Right renal pelvis (tissue), 4 donors: Measurements from ENCODE around the gene EHD3. TPM values are rescaled to one million over a fixed set of nuclear protein-coding genes. Genes with fewer than 3 reads are reported as not detected.

ENCODE experiments used
- DNase-seq, 4 donors: peaks; one replicate each; pipeline ENCODE4 v3.0.0-alpha.2; 2013; ENCODE audit warnings: low read depth in 4 of 4, low spot score in 3 of 4, missing footprints in 1 of 4
- polyA plus RNA-seq, 4 donors: library from polyadenylated mRNA; unstranded; fragments of 120-200 nt; gene quantifications; one replicate each; pipeline ENCODE4 v1.2.1, GENCODE V29; 2013; ENCODE audit not compliant: insufficient read length in 4 of 4

The EHD3 gene
- polyA plus RNA-seq, 4 donors: 28.8 to 50.4 (median 36.3) TPM

DNA sequence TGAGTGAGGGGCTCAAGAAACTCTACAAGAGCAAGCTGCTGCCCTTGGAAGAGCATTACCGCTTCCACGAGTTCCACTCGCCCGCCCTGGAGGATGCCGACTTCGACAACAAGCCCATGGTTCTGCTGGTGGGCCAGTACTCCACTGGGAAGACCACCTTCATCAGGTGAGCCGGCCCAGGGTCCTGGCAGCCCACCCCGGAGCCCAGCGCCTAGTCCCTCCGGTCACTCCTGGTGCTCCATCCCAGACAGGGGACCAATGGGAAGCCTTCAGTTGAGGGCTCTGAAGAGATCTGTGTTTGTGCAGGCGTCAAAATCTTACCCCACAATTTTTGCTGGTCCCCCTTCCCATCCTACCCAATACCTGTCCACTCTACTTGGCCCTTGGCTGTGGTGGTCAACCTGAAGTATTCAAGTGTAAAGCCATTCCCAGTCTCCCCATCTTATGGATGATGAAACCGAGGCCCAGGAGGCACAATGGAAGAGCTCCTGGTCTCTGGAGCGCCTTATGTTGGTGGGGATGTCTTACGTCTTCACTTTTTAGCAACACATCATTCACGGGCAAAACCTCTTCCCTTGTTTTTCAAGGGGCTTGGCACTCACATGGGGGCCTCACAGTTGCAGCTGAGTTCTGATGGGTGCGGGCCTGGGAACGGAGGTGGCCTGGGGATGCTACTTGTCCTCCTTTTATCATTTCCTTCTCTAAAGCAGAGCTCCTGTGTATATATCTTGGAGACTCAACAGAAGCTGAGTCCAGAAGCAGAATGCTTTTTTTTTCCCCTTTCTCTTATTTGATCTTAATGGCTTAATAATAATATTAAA lies 941 bp downstream of the EHD3 start:
- no peak for DNase-seq

DNA sequence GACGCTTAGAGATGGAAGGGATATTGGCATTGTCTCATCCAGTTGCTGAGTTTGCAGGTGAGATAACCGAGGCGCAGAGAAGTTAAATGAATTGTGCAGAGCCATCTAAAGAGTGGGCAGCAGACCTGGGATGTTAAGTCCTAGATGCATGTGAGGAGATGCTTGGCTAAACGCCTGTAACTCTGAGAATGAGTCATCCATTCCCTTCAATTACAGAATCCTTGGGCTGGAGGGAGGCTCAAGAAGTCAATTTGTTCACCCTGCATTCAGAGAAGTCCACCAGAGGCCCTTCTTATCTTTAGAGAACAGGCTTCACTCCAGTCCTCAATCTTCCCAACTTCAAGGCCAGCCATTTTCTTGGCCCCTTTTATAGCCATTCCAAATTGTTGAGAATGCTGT lies 1.6 kb downstream of the EHD3 start:
- no peak for DNase-seq

DNA sequence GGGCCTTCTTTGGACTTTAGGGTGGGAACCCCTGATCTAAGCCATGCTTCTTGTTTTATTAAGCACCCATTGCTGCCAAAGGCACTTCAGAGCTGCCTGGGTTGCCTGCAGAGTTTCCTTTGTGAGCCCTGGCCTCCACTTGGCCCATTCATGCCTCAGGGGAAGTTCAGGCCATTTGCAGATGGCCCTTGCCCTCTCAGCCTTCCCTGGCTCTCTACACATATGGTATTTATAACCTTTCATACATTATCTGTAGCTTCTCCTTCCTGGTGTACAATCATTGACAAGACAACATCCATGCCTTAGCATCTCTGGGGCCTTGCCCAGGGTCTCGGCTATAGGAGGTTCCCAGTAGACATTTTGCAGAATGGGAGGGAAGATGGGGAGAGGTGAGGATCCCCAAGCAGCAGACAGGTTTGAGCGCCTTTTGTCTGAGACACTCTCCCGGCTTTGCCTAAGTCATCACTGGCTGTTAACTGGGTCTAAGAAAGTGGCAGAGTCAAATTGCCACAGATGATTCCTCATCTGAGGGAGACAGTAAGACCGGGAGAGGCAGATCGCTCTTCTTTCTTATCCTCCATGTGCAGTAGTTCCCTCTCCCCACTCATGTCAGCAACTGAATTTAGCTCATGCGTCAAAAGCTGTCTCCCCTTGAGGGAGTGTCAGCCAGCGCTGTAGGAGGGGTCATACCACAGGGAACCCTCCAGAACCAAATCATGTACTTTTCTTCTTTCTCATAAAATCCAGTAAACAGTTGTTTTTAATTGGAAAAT lies 2.7 kb downstream of the EHD3 start:
- DNase-seq: no peak

DNA sequence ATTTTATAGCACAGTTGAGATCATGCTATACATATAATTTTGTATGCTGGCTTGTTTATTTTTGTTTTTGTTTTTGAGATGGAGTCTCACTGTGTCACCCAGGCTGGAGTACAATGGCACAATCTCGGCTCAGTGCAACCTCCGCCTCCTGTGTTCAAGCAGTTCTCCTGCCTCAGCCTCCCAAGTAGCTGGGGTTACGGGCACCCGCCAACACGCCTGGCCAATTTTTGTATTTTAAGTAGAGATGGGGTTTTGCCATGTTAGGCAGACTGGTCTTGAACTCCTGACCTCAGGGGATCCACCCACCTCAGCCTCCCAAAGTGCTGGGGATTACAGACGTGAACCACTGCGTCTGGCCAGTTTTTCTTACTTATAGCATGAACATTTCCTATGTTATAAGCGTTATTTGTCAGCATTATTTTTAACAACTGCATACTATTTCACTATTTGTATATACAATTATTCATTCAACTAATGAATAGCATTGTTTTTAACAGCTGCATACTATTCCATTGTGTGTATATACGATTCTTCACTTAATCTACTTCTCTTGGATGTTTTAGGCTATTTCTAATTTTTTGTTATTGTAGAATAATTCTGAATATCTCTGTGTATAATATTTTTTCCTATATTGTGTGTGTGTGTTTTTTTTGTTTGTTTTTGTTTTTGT lies 3.5 kb downstream of the EHD3 start:
- no peak for DNase-seq

DNA sequence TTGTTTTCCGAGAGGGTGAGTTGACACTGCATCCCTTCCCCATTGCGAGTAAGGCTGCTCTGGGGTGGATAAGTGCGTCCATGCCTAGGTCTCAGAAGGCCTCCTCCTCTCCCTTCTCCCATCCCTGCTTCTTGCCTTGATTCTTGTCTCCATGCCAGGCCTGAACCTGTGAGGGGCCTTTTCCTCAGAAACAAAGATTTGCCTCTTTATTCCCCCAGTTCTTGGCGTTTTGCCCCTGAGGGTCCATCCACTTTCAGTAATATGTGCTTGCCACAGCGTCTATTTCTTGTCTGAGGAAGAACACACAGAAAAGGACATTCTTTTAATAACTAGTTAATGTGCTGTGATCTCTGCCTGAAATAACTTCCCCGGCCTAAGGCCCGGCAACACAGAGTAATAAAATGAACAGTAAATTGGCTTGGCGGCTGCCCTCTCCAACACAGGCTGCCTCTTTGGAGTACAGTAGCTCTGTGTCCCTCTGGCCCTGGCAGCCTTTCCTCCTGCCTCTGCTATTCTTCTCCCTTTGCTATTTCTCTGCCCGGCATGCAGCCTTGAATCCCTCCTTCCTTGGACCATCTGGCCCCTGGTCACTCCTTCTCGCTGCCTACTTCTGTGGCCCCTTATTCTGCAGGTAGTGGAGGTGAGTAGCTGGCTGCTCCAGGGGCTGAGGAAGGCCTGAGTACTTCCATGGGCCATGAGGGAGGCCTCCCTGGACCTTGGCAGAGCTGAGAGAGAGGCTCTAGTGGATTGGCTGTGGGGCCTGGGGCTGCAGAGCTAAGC lies 4.4 kb downstream of the EHD3 start:
- no peak for DNase-seq

DNA sequence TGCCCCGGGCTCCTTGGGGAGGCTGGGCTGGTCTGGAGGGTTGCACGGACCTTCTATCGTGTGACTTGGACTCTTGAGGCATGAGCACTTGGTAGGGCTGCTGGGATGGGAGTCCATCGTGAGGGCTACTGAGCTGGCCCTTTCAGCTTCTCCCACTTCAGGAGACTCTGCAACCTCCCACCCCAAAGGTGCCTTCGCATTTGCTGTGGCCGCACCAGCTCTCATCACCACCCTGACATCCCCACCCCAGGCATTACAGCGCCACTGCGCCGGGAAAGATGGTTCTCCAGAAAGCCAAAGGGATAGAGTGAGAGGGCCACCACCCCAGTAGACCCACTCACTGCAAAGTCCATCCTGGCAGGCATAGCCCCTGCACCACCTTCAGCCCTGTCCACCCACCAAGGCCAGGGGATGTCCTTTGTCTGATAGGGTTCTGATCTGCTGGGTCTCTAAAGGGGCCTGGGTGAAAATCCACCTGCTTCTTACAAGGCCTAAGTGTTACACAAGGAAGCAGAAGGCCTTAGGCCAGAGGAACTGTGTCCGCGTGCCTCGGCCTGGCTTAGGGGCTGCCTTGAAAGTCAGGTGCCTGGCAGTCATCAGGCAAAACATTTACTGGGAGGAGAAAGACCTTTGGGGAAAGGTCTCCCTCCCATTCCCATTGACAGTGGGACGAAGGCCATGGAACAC lies 5.1 kb downstream of the EHD3 start:
- no peak for DNase-seq

DNA sequence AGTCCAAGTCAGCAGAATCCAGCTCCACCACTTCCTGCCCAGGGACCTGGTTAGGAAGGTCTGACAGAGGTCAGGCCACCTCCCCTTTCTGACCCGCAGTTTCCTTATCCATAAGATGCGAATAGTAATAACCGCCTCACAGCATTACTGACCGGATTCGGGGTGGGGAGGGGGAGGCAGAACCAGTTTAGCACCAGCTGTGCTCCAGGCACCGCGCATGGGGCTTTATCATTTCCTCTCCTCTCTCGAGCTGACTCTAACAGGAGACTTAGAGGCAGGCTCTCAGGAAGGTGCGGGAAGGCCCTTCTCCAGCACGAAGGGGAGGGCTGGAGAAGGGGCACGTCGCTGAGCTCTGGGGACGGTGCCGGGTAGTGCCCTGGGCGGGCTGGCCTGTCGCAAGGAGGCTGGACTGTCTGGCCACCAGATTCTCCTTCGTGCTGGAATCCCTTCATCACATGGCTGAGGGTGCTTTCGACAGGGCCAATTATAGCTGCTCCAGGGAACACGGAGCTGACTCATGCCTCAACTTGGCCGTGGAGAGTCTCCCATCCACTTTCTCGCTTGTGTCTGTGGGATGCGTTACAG lies 5.7 kb downstream of the EHD3 start:
- no peak for DNase-seq

DNA sequence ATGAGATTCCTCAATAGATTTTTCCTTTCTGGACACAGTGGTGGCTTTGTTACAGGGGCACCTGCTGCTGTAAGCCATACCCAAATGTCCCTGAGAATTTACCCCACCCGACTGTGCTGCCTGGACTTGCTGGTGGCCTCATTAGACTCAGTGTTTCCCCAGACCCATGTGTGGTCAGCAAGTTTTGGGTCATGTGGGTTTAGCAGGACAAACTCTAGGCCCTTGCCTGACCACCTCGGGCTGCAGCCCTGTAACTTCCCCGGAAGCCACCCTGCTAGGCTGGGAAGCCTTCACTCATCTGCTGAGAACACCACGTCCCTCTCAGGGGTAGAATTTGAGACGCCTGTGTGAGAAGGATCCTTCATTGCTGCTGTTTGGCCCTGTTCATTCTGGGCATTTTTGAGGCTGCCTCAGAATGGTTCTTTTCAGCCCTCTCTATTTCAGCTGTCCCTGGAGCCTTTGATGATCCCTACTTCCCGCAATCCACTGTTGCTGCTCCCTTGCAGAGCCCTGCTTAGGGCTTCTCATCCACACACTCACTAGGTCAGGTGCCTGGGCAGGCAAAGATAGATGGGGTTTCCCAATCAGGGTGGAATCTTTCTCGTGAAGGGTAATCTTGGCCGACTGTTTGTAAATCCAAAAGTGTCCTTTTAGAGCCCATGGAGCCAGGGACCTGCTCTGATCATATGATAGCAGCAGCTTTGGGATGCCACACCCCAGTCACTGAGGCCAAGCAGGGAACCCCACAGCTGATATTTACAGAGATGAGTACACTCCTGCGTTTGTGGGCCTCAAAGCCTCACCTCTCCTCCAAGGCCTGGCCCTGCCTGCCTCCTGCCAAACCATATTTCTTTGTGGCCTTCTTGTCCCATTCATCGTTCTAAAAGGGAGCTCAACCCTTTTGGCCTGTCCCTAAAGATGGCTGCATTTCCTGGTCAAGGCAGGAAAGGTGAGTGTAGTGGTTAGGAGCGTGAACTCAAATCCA lies 6.7 kb downstream of the EHD3 start:
- no peak for DNase-seq

DNA sequence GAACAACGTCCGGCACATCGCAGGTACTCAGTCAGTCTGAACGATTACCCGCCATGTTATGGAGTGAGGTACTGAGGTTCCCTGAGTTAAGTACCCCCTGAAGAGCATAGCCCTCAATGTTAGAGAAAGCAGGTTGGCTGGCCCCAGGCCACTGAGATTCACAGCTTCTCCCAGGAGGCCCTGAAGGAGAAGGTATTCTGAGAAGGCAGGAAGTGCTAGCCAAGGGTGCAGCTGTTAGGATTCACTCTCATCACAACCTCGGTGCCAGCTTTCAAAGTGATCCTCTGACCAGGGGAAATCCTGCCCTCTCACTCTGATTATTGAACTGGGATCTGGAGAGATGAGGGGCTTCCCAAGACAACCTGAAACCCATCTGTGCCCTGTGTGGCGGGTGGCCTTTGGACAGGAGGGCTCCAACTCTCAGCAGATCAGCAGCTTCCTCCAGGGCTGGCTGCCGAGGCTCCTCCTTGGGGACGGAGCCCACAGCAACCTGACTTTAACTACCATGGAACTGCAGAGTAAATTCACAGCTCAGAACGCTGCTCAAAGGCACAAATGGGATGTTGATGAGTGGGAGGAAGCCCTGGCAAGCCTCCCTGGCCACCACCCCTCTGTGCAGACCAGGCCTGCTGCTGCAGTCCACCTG lies 7.8 kb downstream of the EHD3 start:
- no peak for DNase-seq

DNA sequence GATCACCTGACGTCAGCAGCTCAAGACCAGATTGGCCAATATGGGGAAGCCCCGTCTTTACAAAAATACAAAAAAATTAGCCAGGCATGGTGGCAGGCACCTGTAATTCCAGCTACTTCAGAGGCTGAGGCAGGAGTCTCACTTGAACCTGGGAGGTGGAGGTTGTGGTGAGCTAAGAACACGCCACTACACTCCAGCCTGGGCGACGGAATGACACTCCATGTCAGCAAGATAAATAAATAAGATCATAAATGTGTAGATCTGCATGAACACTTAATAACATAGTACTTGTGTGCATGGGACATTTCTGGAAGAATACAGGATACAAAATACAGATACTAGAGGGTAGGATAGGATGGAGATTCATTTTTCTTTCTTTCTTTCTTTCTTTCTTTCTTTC lies 9.1 kb downstream of the EHD3 start:
- DNase-seq: no peak

DNA sequence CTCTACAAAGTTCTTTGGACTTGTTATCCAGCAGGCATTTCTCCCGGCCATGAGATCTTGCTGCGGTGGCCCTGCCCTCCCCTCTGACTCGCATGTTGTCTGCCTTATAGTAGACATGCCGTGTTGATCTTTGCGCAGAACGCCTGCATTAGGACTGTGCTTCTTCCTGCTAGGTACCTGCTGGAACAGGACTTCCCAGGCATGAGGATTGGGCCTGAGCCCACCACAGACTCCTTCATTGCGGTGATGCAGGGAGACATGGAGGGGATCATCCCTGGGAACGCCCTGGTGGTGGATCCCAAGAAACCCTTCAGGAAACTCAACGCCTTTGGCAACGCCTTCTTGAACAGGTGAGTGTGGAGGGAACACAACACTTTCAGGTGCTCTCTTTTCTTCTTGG lies 10.1 kb downstream of the EHD3 start:
- DNase-seq: no peak

DNA sequence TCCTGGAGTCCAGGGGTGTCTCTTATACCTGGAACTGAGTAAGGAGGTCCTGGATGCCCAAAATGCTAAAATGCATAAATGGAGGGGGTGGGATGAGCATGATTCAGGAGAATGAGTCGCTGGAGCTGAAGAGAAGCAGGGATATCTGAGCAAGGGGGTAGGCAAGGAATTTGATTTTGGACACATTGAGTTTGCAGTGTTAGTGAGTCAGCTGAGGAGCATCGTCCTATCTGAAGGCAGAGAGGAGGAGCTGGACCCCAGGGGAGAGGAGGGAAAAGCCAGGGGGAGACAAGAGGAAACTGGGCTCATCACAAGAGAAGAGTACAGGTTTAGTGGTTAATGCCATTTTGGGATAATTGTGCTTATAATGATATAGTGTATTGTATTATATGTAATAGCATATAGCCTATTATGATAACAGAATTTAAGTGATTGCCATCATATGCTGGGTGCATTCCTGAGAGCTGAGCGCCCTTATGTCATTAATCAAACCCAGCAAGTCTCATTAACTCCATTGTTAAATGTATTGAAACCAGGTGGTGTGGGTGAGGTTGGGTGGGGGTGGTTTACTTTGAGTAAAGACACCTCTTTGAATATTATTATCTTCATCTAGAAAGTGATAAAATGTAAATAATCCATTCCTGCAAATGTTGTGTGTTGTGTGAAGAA lies 12.4 kb downstream of the EHD3 start:
- no peak for DNase-seq

DNA sequence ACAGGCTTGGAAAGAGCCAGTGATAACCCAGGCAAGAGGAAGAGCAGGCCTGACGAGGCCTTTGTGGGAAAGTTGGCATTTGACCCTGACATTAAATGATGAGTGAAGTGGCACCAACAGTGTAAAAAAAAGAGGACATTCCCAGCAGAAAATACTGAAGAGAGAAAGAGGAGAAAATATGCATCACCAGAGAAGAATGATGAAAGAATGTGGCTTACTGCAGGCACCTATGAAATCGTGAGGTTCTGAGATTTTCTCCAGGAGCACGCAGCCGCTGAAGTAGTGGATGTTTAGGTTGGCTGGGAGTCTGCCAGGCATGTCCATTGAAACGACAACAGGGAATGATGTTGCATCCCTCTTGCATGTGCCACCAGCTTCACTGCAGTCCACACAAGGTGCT lies 13.8 kb downstream of the EHD3 start:
- DNase-seq: no peak

DNA sequence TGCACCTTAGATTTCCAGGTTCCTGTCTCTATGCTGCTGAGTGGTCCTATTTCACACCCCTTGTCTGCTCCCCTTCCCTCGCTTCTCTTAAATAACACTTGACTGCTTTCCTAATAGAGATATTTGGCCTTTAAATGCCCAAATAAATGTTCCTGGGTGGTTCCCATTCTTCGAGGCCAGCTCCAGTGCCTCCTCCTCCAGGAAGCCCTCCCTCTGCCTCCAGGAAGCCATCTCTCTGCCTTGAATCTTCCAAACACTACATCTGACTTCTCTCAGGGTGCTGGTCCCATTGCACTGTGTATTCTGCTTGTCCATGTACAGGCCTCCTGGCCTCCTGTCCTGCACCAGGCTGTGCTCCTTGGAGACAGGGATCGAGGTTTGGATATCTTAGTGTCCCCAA lies 14.2 kb downstream of the EHD3 start:
- no peak for DNase-seq

DNA sequence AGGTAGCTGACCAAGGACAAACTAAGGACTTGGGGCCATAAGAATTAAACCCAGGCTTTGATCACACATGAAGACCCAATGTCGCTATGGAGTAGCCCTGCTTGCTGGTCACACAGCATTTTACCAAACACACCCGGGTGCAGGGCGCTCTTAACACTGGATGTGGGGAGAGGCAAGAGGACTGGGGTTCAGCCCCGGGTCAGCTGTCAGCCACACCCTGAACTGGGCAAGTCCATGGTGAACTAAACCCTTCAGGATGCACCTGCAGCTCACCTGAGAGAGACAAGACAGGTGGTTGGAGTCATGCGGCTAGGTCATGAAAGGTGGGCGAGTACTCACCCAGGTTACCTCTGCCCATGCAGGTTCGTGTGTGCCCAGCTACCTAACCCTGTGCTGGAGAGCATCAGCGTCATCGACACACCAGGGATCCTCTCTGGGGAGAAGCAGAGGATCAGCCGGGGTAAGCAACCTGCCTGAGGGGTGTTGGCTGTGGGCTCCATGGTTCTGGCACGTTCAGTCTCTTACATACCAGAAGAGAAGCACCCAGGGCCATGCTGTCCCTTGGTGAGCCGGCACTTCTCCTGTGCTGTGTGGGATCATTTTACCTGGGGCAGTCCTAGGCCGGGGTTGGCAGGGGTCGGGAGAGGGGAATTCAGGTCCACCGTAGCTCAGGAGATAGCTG lies 15.2 kb downstream of the EHD3 start:
- no peak for DNase-seq

DNA sequence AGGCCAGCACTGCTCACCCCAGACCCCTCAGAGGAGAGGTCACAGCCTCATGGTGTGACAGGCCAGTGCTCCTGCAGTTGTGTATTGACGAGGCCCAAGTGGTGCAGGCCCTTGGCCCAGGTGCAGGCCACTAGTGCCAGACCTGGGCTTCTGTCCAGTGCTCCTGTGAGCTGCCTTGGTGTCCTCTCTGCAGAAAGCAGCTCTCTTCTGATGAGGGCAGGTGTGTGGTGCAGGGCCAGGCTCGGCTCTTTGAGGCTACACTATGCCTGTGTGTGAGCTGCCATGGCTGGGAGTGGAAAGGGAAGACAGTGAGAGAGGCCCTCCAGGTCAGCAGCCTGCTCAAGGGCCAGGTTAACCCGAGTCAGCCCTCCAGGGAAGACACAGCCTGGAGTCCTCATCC lies 17.1 kb downstream of the EHD3 start:
- DNase-seq: no peak

DNA sequence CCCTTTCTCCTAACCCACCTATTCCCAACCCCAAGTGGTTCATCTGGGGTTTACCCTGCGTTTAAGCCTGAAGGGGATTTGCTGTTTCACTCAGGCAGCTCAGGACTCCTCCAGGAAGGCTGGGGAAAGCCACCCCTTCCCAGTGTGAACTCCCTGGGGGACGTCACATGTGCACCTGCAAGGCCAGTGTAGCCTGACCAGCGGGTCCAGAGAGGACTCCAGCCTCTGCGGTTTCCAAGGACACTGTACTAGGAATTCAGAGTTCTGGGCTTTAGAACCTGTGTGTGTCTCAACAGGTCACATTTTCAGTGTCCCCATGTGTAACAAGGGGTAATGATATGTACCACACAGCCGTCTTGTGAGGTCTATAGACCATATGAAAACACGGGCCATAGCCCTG lies 17.9 kb downstream of the EHD3 start:
- no peak for DNase-seq
